Heart left ventricle (tissue), 16 donors: Measurements from ENCODE around the gene CADPS2. TPM values are rescaled to one million over a fixed set of nuclear protein-coding genes. Genes with fewer than 3 reads are reported as not detected.

Experiments used
- ATAC-seq, 4 donors: fragments of 200-7000 bp; cut with Tn5 transposase; one replicate each; pipeline ENCODE4 v1.9.1; 2020 to 2022; ENCODE audit warnings: moderate library complexity in 4 of 4, mild to moderate bottlenecking in 3 of 4, moderate number of reproducible peaks in 1 of 4
- DNase-seq, 5 donors: peaks; one replicate each; pipeline ENCODE4 v3.0.0-alpha.2; 2020
- H3K27ac ChIP-seq, 12 donors: fragments of 200-600 bp; sonication (generic) in 4 of 12; one replicate each; pipeline versions ENCODE4 v1.5.0 to v1.8.0; 2016 to 2022; ENCODE audit warnings: mild to moderate bottlenecking in 2 of 12
- H3K27me3 ChIP-seq, 9 donors: fragments of 200-600 bp; sonication (generic) in 2 of 9; one replicate each; pipeline versions ENCODE4 v1.5.1 to v1.8.0; 2016 to 2022; ENCODE audit warnings: mild to moderate bottlenecking in 3 of 9
- H3K36me3 ChIP-seq, 9 donors: fragments of 200-600 bp; sonication (generic) in 2 of 9; one replicate each; pipeline versions ENCODE4 v1.5.0 to v1.8.0; 2018 to 2022; ENCODE audit warnings: mild to moderate bottlenecking in 2 of 9
- H3K4me1 ChIP-seq, 12 donors: fragments of 200-600 bp; sonication (generic) in 4 of 12; one replicate each; pipeline versions ENCODE4 v1.5.0 to v1.8.0; 2016 to 2022; ENCODE audit warnings: mild to moderate bottlenecking in 3 of 12
- H3K4me3 ChIP-seq, 12 donors: fragments of 200-600 bp; sonication (generic) in 4 of 12; one replicate each; pipeline versions ENCODE4 v1.5.0 to v1.8.0; 2017 to 2022; ENCODE audit warnings: mild to moderate bottlenecking in 9 of 12, moderate library complexity in 4 of 12
- H3K9me3 ChIP-seq, 12 donors: fragments of 200-600 bp; sonication (generic) in 4 of 12; one replicate each; pipeline versions ENCODE4 v1.5.0 to v1.8.0; 2016 to 2022; ENCODE audit warnings: mild to moderate bottlenecking in 1 of 12
- CTCF ChIP-seq, 12 donors: fragments of 200-600 bp; sonication (generic) in 4 of 12; IDR thresholded peaks; one replicate each; pipeline versions ENCODE4 v1.5.0 to v1.8.0; 2018 to 2022; ENCODE audit warnings: antibody characterized with exemption in 12 of 12, mild to moderate bottlenecking in 5 of 12
- POLR2A ChIP-seq, 2 donors: fragments of 450-650 bp; IDR thresholded peaks; one replicate each; pipeline ENCODE4 v1.6.1; 2017; ENCODE audit warnings: antibody characterized with exemption in 2 of 2, mild to moderate bottlenecking in 2 of 2, moderate library complexity in 2 of 2
- WGBS, 4 donors: extraction: QIAGEN DNeasy Blood & Tissue Kit in 2 of 4; methylation state at CpG; one replicate each; pipeline versions ENCODE4 v1.1.5 to v1.1.7; 2013 to 2018; 5-methylcytosine and 5-hydroxymethylcytosine counted together
- intact Hi-C, 10 donors: fragments of 100-400 bp; cut with DNase I; formaldehyde crosslinking; loops; one replicate each; pipeline versions ENCODE4 v1.11.1 to v1.14.2; 2022
- polyA plus RNA-seq, 2 donors: library from polyadenylated mRNA; stranded (reverse); fragments of 200-250 nt; gene quantifications; one replicate each; pipeline ENCODE4 v1.2.3, GENCODE V29; 2013
- total RNA-seq, 9 donors: library from RNA; depleted of rRNA in 2 of 9; stranded (reverse); fragments of >200 nt in 2 of 9; fragmentation: NEBNext Ultra II Directional in 3 of 9; extraction: Animal tissue kit (Norgen Biotek cat#: 25700) in 3 of 9; gene quantifications; one replicate each; pipeline versions ENCODE4 v1.1.0 to v1.2.4, GENCODE V29; 2016 to 2023
- donor health status: ischemic (EF 13 %, LVEDD 7.1; RV severe dilation, severe dysfunction).
- donor health status: healthy with polysubstance abuse.
- donor health status: DM: no; HTN: yes; CAD: no.
- donor health status: DM: no; HTN: no; CAD: no.
- donor health status: ischemic (EF 25% LVEDD 6.9; RV normal size, moderate dysfunction).
- donor health status: ischemic (EF 25% LVEDD 5.7; RV mildly dilated, moderate dysfunction).
- donor health status: healthy.
- donor health status: DM: yes; HTN: yes; CAD: no.
- donor health status: ischemic (EF 35%, LVEDD 5.7; RV mildly dilated, moderate dysfunction).
- donor health status: nonischemic (EF 11% LVEDD 7.7; RV severe dilation, severe dysfunction).
- donor health status: DM: yes; HTN: yes; CAD: no.
- donor health status: PGD.
- donor health status: ischemic (EF 29% LVEDD 5.4; RV normal size, mild dysfunction).
- donor health status: nonischemic (EF 23%, LVEDD 6.1; RV moderate dilation, normal function).

CADPS2 gene
- total and polyA plus RNA-seq, 11 donors: 6.5 to 29.0 (median 10.3) TPM

- intact Hi-C loops: no loop called here
- WGBS, 4 donors: 89 to 95% (median 90%) methylated on average over 5 of the region's 5 CpGs
- Histone ChIP-seq H3K27ac (no peak overlapping the region), H3K9me3 (no peaks in the 10 kb centered on the region), H3K4me1 (peaks cover 0 to 6% (median 0%) of the 10 kb centered on the region in 12 donors), H3K27me3 (no peaks in the 10 kb centered on the region), H3K36me3 (no peaks in the 10 kb centered on the region), H3K4me3 (no peak overlapping the region)
- no peak for ATAC-seq
- TF ChIP-seq POLR2A (IDR thresholded peaks at IDR 0.05) (no peak), CTCF (IDR thresholded peaks at IDR 0.05) (no peak)
- DNase-seq: no peak
Observed at GRCh38 chr7:122653685-122654084, 232.6 kb downstream of the CADPS2 start.

- Histone ChIP-seq H3K27ac (no peak overlapping the region), H3K36me3 (no peaks in the 10 kb centered on the region), H3K4me1 (peaks cover 0 to 6% (median 0%) of the 10 kb centered on the region in 12 donors), H3K9me3 (no peaks in the 10 kb centered on the region), H3K4me3 (no peak overlapping the region), H3K27me3 (no peaks in the 10 kb centered on the region)
- ATAC-seq (no peak), DNase-seq (no peak)
- TF ChIP-seq CTCF (IDR thresholded peaks at IDR 0.05) (no peak), POLR2A (IDR thresholded peaks at IDR 0.05) (no peak)
- intact Hi-C loops: no loop called here
- WGBS, 4 donors: 35 to 51% (median 44%) methylated on average over 4 of the region's 4 CpGs
Observed at GRCh38 chr7:122652876-122653275, 233.4 kb downstream of the CADPS2 start.

GRCh38 chr7:122651451-122651850 lies 234.8 kb downstream of the CADPS2 start:
- no peak for DNase-seq
- Histone ChIP-seq H3K27ac (no peak overlapping the region), H3K9me3 (no peaks in the 10 kb centered on the region), H3K4me1 (peaks cover 0 to 6% (median 0%) of the 10 kb centered on the region in 12 donors), H3K27me3 (no peaks in the 10 kb centered on the region), H3K36me3 (no peaks in the 10 kb centered on the region), H3K4me3 (no peak overlapping the region)
- intact Hi-C loops: no loop called here
- 66 to 78% (median 70%) methylated on average over 2 of the region's 2 CpGs for WGBS, 4 donors
- no peak for TF ChIP-seq POLR2A (IDR thresholded peaks at IDR 0.05)
- TF ChIP-seq CTCF (IDR thresholded peaks at IDR 0.05): no peak
- ATAC-seq: no peak

- ATAC-seq: no peak
- Histone ChIP-seq H3K27ac (no peak overlapping the region), H3K27me3 (no peaks in the 10 kb centered on the region), H3K9me3 (no peaks in the 10 kb centered on the region), H3K36me3 (no peaks in the 10 kb centered on the region), H3K4me1 (no peaks in the 10 kb centered on the region), H3K4me3 (no peak overlapping the region)
- WGBS, 4 donors: 83 to 93% (median 89%) methylated on average over 1 of the region's 1 CpG
- DNase-seq: no peak
- intact Hi-C loops: no loop called here
- TF ChIP-seq POLR2A (IDR thresholded peaks at IDR 0.05): no peak
- no peak for TF ChIP-seq CTCF (IDR thresholded peaks at IDR 0.05)
Observed at GRCh38 chr7:122643250-122643649, 243.0 kb downstream of the CADPS2 start.
